22Rv1 (cell line): ENCODE results near the gene PCDHGA4.

Source experiments
- H3K27ac ChIP-seq: fragments of 450-650 bp; 2 replicates; pipeline ENCODE4 v1.5.1; 2017
- ZFX ChIP-seq: fragments of 450-650 bp; IDR thresholded peaks from 2 replicates; pipeline ENCODE4 v1.6.1; 2017; ENCODE audit warnings: antibody characterized with exemption, borderline replicate concordance
- TF ChIP-seq, protein P1 (sequence below): fragments of 450-650 bp; IDR thresholded peaks from 2 replicates; pipeline ENCODE4 v1.5.1; 2017; ENCODE audit warnings: mild to moderate bottlenecking

Gene PCDHGA4

DNA sequence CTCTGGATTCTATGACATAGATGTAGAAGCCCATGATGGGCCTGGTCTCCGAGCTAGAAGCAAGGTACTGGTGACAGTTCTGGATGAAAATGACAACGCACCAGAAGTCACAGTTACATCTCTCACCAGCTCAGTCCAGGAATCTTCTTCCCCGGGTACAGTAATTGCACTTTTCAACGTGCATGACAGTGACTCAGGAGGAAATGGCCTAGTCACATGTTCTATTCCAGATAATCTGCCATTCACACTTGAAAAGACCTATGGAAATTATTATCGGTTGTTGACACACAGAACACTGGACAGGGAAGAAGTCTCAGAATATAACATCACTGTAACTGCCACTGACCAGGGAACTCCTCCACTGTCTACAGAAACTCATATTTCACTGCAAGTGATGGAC, 1.3 kb downstream of the PCDHGA4 start:
- no peak overlapping the region for H3K27ac ChIP-seq
- TF ChIP-seq, protein P1, sequence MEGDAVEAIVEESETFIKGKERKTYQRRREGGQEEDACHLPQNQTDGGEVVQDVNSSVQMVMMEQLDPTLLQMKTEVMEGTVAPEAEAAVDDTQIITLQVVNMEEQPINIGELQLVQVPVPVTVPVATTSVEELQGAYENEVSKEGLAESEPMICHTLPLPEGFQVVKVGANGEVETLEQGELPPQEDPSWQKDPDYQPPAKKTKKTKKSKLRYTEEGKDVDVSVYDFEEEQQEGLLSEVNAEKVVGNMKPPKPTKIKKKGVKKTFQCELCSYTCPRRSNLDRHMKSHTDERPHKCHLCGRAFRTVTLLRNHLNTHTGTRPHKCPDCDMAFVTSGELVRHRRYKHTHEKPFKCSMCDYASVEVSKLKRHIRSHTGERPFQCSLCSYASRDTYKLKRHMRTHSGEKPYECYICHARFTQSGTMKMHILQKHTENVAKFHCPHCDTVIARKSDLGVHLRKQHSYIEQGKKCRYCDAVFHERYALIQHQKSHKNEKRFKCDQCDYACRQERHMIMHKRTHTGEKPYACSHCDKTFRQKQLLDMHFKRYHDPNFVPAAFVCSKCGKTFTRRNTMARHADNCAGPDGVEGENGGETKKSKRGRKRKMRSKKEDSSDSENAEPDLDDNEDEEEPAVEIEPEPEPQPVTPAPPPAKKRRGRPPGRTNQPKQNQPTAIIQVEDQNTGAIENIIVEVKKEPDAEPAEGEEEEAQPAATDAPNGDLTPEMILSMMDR, result no peak
- no peak for TF ChIP-seq ZFX

DNA sequence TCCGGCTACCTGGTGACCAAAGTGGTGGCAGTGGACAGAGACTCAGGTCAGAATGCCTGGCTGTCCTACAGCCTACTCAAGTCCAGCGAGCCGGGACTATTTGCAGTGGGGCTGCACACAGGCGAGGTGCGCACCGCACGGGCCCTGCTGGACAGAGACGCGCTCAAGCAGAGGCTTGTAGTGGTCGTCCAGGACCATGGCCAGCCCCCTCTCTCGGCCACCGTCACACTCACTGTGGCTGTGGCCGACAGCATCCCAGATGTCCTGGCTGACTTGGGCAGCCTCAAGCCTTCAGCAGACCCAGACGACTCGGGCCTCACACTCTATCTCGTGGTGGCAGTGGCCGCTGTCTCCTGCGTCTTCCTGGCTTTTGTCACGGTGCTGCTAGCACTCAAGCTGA, 2.1 kb downstream of the PCDHGA4 start:
- TF ChIP-seq, protein P1, result no peak
- no peak for TF ChIP-seq ZFX
- H3K27ac ChIP-seq, result no peak overlapping the region

DNA sequence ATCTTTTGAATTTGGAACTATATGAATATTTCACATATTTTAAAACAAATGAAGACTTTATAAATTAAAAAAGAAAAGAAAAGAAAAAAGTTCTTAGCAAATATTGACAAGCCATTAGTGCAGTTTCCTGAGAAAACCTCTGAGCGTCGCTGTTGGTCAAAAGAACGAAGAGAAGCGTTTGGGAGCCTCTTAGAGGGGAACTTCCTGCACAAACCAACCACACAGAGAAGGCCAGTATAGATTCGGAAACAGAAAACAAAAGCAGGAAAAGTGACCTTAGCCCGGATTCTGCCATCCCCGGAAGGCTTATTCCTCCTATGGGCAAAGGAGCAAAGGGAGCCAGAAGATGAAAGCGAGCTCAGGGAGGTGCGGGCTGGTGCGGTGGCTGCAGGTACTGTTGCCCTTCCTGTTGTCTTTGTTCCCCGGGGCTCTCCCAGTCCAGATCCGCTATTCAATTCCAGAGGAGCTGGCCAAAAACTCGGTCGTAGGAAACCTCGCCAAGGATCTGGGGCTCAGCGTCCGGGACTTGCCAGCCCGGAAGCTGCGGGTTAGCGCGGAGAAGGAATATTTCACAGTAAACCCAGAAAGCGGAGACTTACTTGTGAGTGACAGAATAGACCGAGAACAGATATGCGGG, 5.1 kb downstream of the PCDHGA4 start, which contains the start of gene PCDHGB2:
Gene PCDHGB2, plus strand, starts transcription at position 205 of the 637 bp plus-strand sequence. Its CDS starts 142 bp downstream, at position 347.
- no peak for TF ChIP-seq ZFX
- TF ChIP-seq, protein P1, result peak; percentile 60
- H3K27ac ChIP-seq, result no peak within 1 kb of the TSS

DNA sequence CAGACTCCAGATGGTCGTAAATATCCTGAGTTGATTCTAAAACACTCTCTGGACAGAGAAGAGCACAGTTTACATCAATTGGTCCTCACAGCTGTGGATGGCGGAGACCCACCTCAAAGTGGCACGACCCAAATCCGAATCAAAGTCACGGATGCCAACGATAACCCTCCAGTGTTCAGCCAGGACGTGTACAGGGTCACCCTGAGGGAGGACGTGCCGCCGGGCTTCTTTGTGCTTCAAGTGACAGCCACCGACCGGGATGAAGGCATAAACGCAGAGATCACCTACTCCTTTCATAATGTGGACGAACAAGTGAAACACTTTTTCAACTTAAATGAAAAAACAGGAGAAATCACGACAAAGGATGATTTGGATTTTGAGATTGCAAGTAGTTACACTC, 5.9 kb downstream of the PCDHGA4 start:
- H3K27ac ChIP-seq, result no peak overlapping the region
- TF ChIP-seq, protein P1, result no peak
- no peak for TF ChIP-seq ZFX

DNA sequence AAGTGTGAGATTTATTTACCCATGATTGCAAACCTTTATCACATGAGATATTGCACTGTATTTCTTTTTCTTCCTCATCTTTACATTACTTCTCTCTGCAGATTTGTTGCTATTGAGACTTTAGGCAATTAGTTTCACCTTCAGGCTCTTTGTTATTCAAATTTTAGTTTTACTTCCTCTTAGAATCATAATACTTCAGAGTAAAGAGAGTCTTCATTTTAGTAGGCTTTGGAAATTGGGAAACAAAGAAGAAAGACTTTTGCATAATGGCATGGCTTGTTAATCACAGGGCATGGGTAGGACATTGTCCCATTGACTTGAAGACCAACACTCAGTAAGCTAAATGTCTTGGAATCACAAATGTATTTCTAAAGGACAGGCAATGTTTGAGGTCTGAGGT, 7.9 kb downstream of the PCDHGA4 start:
- no peak overlapping the region for H3K27ac ChIP-seq
- TF ChIP-seq, protein P1, result no peak
- no peak for TF ChIP-seq ZFX

DNA sequence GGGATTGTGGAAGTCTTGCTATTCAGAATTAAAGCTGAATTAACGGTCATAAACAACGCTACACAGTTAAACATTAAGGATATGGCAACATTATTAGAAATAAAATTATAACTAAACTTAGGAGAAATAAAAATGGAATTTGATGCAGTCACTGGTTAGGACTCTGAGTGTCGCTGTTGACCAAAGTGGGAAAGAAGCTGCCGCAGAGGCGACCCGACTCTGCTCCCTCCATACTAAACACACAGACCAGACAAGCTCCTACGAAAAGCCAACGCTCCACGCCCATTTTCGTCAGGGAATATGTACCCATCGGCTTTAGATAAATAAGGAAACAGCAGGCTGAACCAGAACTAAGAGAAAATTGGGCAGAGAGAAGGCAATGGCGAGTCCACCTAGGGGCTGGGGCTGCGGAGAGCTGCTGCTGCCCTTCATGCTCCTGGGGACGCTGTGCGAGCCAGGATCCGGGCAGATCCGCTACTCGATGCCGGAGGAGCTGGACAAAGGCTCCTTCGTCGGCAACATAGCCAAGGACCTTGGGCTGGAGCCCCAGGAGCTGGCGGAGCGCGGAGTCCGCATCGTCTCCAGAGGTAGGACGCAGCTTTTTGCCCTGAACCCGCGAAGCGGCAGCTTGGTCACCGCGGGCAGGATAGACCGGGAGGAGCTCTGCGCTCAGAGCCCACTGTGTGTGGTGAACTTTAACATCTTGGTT, 9.3 kb downstream of the PCDHGA4 start, which contains the start of gene PCDHGA5:
Gene PCDHGA5, plus strand, starts transcription at position 211 of the 709 bp plus-strand sequence. Its CDS starts 169 bp downstream, at position 380.
- no peak within 1 kb of the TSS for H3K27ac ChIP-seq
- no peak for TF ChIP-seq ZFX
- TF ChIP-seq, protein P1, result no peak
